HG02852 (cell line): ENCODE measurements around the gene CEP85L.

Experiments used
- ATAC-seq: cut with Tn5 transposase; IDR thresholded peaks from one replicate; pipeline ENCODE4 v1.9.1; 2021; ENCODE audit warnings: mild to moderate bottlenecking, moderate library complexity; ENCODE audit not compliant: unreplicated experiment

The CEP85L gene

GRCh38 chr6:118661831-118662230, 10.4 kb upstream of the CEP85L start:
- ATAC-seq, result no peak

- no peak for ATAC-seq
Measured at GRCh38 chr6:118660218-118660569, 8.8 kb upstream of the CEP85L start.

DNA sequence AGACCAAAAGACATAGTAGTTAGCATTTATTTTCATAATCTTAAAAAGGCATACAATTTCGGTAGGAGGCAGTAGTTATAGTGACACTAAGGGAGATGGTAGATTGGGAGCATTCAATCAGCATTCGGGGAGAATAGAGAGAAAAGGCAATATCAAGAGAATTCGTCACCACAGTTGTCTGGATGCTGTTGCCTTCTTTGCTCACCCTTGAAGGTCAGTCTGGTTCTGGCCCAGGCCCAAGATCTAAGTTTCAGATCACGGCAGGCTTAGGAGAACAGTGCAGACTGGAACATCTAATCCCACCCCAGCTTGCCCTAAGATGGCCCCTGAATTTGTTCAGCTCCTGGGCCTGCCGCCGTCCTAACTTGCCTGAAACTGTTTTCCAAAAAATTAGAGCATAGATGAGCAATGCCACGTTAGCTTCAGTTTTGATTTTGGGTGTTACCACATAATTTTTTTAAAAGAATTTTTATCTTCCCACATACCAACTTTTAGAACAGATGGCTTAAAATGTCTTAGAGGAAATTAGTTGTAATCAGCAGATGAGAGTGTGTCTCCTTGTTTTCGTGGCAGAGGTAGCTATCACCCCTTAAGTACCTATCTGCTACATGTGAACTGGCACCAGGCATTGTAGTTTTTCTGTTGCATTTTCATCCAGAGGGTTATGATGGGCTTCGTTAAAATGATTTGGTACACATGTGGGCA, 8.3 kb upstream of the CEP85L start:
- ATAC-seq, result no peak

DNA sequence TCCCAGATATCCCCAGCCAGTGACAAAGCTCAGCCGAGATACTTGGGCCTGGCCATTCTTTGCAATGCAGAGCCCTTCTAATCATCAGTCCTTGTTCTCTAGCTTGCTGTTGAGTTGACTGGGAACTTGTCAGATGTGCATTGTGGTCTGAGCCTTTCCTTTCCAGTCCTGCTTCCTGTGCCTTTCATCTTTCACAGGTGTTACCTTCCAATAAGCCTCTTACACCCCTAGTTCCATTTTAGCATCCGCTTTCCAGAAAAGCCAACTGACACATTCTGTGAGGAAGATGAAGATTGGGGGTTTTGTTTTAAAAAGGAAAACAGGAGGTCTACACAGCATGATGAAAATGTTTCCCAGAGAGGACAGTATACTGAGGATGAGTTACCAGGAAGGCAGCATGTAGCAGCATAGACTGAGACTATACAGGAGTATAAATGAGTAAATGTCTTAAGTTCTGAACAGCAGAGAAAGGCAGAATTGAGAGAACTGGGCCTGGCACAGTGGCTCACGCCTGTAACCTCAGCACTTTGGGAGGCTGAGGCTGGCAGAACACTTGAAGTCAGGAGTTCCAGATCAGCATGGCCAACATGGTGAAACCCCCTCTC, 5.6 kb upstream of the CEP85L start:
- ATAC-seq, result peak; percentile 55

GRCh38 chr6:118652051-118652615, 742 bp upstream of the CEP85L start:
- no peak for ATAC-seq

- peak; percentile 44 for ATAC-seq
Measured at GRCh38 chr6:118650582-118651281, 659 bp downstream of the CEP85L start.

DNA sequence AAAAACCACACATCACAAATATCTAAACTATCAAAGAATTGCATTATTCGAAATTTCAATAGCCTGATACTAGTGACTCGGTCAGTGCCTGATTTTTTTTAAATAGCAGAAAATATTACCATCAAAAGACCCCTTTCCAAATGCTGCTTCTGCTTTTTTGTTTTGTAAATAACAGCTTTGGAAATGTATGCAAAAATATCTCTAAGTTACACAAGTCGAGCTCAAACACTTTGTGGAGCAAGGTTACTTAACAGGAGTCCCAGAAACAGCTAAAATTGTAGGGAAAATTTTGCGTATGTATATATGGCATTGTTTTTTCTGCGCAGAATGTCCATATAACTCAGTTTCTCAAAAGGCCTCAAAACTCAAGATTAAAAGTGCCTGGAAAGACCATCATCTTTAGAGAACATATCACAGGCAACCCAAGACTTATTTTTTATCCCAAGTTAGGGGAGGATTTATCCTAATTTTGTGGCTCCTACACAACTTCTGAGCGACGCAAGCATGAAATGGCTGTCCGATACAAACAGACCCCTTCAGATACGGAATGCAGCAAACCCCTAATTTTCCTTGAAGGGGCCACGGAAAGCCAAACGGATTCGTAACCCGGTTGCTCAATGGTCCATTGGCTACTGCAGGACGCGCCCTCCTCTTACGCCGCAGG, 1.3 kb downstream of the CEP85L start:
- peak; percentile 29 for ATAC-seq

DNA sequence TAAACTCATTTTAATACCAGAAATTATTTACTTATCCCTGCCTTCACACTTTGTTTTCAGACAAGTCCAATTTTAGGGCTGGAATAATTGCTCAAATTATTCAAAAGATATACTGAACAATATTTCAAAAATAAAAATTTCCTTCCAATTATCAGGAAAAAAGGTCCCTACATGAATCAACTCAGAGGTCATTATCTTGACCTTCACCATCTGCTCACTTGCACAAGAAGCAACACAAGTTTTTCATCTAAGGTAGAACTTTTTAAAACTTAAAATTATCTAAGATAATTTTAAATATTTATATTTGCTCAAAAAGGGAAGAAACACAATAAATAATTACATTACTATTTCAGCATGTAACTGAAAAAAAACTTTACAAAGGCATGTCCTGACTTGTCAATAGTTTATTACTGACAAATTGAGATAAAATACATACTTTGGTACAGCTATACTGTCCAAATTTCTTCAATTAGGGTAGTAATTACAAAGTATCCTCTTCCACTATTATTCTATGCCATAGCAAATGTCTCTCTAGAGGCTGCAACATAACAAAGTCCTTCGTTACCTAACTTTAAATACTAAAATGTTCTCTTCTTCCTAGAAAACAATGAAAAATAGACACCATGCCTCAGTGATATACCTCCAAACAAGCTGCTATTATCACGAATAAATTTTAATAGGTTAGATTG, 2.4 kb downstream of the CEP85L start:
- ATAC-seq, result no peak

GRCh38 chr6:118646977-118647376, 4.4 kb downstream of the CEP85L start:
- ATAC-seq, result no peak

DNA sequence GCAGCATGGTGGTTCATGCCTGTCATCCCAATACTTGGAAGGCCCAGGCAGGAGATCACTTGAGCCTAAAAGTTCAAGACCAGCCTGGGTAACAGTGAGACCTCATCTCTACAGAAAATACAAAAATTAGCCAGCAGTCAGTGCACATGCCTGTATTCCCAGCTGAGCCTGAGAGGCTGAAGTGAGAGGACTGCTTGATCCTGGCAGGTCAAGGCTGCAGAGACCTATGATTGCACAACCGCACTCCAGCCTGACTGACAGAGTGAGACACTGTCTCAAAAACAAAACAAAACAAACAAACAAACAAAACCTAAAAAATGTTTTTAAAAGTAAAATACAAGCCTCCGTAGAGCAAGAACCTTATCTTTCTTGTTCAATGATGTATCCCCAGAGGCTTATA, 6.0 kb downstream of the CEP85L start:
- no peak for ATAC-seq

DNA sequence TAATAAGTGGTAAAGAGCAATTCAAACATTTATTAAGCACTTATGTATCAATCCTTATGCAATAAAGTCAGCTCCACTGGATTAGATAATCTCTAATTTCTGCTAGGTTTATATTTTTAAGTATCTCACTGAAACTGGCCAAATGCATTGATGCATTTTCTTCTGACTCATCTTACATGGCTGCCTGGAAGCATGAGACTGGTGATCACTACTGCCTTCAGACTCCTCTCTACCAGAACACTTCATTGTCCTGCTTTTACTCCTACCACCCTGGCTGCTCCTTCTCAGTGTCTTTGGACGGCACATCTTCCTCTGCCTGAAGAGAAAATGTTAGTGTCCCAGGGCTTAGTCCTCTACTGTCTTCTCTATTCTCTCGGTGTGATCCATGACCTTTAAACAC, 7.4 kb downstream of the CEP85L start:
- ATAC-seq, result no peak

GRCh38 chr6:118641042-118641441, 10.3 kb downstream of the CEP85L start:
- ATAC-seq, result no peak

- ATAC-seq, result peak; percentile 84
Measured at GRCh38 chr6:118639054-118639964, 12.1 kb downstream of the CEP85L start.

DNA sequence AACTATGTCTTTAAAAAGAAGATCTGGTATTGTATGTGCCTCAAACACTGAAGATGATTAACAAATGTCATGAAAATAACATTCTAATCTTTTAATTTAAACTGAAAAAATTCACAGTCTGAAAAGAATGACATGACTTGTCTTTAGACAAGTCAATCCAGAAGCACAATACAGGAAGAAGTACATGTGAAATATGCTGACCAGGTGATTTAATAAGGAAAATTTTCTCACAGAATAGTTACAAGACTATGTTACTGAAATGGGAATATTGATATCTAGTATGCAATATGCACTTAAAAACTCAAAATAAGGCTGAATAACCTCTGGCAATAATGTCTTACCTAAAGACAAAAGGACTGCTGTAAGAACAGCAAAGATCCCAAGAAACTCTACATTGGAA, 13.1 kb downstream of the CEP85L start:
- ATAC-seq, result no peak

GRCh38 chr6:118635909-118636735, 15.3 kb downstream of the CEP85L start:
- ATAC-seq, result no peak

- ATAC-seq, result no peak
Measured at GRCh38 chr6:118632359-118632758, 19.0 kb downstream of the CEP85L start.

DNA sequence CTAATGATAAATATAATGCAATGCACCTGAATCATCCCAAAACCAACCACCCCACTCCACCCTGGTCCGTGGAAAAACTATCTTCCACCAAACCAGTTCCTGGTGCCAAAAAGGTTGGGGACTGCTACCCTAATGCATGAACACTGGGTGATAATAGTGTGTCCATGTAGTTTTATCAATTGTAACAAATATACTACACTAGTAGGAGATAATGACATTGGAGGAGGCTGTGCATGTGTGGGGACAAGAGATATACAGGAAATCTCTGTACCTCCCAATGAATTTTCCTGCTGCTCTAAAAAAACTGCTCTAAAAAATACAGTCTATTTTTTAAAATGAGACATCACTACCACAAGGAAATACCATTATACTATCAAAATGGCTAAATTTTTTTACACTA, 20.5 kb downstream of the CEP85L start:
- no peak for ATAC-seq

GRCh38 chr6:118630067-118630466, 21.3 kb downstream of the CEP85L start:
- no peak for ATAC-seq

DNA sequence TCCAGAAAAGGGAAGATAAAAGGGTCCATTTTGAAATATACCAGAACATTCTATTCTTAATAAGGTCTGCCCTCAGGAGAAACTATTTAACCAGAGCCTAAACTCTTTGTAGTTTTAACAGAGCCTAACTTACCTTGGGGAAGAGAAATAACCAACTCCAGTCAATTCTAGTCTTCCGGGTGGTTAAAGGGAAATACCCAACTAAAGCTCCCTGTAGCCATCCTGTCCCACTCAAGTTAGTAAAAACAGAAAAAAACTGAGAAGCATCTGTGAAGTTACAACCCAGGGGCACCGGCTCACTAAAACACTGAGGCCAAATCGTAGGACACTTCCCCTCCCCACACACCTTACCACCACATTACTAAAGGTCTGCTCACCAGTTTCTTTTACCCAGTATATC, 23.7 kb downstream of the CEP85L start:
- no peak for ATAC-seq
